ENCODE measurements around the gene MYOC.
"Not testable (repeated sequence)": the region's sequence is repeated elsewhere in the genome, so short reads cannot be mapped to it uniquely, and the experiment has no call there.

MYOC gene

DNA sequence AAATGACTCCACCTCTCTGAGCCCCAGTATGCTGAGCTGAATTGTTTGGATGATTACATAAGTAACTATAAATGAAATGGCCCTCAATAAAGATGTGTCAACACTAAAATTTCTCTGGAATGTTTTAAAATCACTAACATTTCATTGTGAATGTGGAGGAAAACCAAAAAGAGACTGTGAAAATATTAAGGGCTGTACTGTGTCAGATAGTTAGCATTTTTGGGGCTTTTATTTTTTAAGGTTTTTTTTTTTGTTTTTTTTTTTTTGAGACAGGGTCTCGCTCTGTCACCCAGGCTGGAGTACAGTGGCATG is 6.3 kb downstream of the MYOC start:
- no peak for DNase-seq

DNA sequence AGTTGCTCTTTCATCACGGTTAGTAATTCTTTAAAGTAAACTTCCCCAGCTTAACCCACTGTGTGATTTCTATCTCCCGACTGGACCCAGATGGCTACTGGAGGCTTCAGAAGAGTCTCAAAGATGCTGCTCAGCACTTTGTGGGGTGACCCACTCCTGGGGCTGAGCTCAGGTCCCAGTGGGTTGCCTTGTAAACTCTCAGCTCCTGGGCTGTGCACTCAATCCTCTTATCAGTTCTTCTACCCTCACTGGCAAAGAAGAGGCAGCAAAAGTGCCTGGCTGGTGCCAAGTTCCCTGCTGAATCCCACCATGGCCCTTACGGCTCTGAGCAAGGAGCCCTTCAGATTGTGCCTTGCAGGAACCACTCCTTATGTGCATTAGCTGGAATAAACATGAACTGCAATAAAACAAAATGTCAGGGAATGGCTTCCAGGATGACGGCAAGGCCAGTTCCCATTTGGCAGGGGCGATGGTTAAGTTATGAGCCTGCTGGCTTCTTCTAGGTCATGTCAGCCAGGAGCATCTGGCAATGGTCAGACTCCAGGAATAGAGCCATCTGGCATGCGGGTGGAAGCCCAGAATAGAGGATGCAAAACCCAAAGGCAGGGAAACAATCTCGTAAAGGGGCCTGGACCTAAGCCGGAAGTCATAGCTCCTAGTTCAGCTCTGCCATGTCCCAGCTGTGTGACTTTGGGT is 6.8 kb downstream of the MYOC start:
- peak; percentile 28 for DNase-seq

DNA sequence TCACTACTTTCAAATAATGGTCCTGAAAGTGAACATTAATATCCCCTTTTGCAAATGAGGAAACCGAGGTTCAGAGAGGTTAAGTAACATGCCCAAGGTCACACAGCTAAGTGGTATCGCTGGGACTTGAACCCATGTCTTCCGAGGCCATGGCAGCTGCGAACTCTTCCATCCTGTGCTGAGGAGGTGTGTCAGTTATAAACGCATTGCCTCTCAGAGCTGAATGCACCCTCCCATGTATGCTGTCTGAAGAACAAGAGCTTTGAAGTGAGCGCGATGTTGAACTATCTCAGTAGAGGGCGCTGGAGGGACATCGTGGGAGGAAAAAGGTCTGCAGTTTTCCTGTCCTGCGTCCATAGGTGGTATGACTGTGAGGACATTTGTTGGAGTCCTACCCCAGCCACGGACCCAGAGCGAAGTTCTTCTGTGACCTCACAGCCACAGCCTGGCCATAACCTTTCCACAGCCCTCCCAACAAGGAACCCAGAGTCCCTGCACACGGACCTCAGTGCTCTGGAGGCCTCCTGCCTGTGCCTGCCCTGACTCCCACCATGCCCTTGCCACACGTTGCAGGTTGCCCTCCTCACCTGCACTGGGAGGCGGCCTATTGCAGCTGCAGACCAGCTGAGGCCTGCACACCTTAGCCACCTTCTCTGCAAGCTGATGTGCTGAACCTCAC is 7.5 kb downstream of the MYOC start:
- DNase-seq, result peak; percentile 82

DNA sequence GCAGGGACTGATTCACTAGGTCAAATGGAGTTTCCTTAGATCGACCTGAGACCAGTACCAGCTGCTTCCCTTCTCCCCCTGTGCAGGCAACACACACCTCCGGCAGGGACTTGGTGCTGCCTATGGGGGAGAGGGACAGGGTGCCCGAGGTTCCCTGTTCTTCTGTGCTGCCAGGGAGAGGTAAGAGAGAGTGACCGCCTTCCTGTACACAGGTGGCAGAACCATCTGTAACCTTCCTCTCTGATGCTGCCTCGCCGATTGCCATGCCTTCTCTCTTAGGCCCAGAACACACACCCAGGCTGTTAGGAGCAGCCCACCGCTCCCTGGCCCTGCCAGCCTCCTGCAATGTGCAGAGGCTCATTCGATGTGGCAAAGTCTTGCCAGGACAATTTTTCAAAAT is 9.3 kb downstream of the MYOC start:
- DNase-seq, result no peak

DNA sequence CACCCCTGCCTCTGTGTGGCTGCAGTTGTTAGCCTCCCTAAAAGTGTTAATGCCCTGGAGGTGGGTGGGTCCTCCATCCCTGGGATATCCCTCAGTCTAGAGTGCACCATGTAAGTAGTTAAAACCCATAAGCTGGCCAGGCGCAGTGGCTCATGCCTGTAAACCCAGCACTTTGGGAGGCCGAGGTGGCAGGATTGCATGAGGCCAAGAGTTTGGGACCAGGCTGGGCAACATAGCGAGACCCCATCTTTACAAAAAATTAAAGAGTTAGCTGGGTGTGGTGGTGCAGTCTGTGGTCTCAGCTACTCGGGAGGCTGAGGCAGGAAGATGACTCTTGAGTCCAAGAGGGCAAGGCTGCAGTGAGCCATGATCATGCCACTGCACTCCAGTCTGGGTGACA is 10.3 kb downstream of the MYOC start:
- no peak for DNase-seq

DNA sequence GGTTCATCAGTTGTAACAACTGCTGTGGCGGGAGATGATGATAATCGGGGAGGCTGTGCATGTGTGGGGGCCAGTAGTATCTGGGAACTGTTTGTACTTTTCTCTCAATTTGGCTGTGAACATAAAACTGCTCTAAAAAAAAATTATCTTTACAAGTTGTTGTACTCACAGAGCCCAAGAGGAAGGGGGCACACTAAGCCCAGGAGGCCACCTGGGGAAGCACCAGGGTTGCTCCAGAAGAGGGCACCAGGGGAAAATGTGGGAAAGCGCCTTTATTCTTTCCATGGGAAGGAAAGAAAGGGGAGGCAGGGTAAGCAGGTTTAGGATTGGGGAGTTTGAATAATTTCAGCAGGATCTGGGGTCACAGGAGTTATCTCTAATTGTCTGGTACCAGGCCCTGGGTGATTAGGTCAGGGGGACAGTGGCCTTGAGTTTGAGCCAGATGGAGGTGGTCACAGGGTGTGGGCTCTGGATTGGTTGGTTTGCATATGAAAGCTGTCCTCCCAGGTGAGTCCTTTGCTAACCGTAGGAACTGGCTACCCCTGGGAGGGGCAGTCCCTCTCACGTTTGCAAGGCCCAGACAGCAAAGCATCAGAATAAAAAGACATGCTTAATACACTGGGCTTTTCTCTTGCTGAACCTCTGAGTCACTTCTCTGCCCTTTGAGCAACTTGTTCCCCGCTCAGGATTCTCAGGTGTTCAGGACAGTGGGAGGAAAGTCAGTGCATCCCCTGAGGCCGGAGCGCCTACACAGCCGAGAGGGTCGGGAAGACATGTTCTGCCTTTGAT is 11.2 kb downstream of the MYOC start:
- DNase-seq, result no peak

DNA sequence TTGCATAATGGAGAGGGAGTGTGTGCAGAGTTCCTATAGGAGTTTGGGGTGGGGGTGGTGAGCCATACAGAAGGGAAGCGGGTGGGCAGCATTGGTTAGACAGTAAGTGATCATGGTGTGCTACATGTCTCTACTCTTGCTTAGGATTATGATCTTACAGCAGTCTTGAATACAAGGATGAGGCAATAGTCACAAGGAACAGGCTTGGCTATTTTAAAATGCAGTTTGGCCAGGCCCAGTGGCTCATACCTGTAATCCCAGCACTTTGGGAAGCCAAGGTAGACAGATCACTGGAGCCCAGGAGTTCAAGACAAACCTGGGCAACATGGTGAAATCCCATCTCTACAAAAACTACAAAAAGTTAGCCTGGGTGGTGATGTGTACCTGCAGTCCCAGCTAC is 12.3 kb downstream of the MYOC start:
- no peak for DNase-seq

DNA sequence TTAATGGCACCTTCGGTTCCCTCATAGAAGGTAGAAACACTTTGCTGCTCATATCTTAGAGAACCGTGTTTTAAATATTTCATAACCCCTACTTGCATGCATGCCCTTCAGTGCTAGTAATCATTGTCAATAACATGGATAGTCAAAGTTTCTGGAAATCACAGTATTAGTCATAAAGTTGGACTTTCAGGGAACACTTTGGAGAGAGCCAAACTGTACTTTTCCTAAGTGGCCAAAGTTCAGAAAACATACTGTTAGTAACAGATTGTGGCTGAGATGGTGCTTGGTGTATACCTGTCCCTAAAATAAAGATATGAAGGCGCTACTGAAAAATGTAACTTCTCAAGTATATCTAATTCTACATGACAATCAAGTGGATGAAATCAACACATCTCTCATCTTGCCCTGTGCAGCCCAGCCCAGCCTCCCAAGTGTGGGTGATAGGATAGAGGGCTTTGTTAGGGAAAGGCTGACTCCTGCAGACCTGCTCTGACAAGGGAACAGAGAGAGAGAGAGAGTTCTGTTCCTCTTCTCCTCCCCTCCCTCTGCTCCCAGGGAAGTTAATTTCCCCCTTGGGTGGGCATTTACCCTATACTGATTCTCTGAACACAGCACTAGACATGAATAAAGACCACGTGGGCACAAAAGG is 14.4 kb downstream of the MYOC start:
- DNase-seq, result no peak

DNA sequence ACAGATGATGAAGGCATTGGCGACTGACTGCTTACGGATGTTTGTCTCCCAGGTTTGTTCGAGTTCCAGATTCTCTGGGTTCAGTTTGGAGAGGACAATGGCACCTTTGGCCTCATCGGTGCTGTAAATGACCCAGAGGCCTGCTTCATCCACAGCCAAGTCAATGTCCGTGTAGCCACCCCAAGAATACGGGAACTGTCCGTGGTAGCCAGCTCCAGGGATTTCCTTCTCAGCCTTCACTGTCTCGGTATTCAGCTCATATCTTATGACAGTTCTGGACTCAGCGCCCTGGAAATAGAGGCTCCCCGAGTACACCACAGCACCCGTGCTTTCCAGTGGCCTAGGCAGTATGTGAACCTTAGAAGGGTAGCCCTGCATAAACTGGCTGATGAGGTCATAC is 16.3 kb downstream of the MYOC start:
- no peak for DNase-seq

DNA sequence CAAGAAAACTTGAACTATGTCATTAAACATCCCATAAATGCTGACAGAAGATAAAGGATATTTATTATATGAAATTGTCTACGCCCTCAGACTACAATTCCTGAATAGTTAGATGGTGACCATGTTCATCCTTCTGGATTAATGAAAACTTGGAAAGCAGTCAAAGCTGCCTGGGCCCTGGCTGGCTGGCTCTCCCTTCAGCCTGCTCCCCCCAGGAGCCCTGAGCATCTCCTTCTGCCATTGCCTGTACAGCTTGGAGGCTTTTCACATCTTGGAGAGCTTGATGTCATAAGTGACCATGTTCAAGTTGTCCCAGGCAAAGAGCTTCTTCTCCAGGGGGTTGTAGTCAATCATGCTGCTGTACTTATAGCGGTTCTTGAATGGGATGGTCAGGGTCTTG is 16.8 kb downstream of the MYOC start:
- DNase-seq, result no peak

DNA sequence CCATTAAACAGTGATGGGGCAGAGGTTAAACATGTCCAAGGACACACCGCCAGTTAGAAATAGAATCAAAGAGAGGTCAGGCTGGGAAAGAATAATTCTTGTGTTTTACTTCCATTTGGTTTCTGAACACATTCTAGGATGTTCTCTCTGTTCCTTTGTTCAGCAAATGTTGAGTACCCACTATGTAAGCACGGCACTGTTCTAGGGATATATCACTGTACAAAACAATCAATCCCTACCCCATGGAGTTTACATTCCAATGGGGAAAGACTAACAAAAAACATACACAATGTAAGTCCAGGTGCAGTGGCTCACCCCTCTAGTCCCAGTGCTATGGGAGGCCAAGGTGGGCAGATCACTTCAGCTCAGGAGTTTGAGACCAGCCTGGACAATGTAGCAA is 24.3 kb downstream of the MYOC start:
- no peak for DNase-seq

DNA sequence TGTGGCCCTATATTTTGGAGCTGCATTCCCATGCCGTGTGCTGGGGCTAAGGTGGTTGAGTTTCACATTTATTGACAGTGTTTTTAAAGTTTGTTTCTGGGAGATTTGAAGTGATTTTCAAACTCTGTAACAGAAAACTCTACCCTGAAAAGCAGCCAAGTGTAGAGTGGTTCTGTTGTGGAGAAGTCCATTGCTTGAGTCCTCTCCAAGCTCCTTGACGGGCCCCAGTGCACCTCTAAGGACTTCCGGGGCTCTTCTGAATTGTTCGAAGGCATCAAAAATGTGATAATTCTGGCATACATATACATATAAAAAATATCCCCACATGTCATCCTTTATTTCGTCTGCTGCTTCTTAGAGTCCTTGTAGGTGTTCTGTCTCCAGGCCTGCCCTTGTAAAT is 25.5 kb downstream of the MYOC start:
- no peak for DNase-seq

DNA sequence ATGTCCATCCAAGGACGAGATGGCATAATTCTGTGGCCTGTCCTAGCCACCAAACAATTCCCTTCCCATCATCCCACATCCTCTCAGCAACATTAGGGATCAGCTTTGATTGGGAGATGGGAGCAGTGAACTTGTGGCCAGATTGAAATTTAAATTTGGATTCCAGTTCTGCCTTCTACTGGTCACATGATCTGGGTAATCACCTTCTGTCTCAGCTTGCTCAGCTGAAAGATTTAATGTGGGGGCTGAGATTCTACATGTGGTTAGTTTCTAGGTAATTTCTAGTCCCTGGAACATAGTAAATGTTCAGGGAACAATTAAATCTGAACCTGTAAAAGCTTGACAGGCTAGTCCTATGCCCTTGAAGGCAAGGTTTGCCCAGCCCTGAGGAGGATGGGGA is 27.3 kb downstream of the MYOC start:
- DNase-seq, result no peak

DNA sequence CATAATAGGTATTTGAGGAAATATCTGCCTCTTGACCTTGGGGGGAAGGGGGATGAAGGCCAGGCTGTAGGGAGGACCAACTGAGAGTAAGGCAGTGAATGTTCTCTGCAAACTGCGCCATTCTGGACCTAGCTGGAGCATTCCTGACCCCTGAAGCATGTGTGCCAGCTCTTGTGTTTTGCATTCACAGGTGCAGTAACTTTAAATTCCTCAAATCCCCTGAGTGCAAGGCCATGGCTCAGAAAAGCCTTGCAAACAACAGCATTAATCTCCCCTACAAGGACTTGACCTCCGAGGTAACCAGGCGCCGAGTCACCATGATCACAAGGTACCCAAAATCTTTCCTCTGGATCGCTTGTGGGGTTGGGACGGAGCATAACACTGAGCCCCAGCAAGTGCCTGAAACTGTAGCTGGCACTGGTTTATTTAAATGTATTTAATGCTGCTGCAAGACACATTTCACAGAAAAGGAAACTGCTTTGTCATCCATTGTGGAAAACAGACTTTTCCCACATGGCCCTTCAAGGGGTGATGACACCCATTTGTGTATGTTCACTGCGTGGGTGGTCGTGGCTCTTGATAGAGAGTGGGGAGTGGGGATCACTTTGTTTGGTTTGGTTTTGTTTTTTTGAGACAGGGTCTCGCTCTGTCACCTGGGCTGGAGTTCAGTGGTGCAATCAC is 28.7 kb downstream of the MYOC start:
- no peak for DNase-seq

DNA sequence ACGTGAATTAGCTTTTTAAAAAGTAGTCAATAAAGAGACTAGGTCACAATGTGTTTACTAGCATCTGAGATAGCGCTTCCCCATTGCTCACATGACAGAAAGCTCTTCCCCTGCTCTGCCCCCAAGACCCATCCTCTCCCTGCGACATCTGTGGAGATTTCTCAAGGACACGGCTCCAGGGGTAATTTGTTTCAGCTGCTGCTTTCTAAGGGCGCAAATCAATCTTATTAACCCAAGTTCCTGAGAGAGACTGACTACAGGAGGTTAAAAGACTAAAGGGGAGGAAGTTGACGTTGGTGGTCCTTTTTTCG is 30.4 kb downstream of the MYOC start, which contains the start of gene MYOCOS:
Gene MYOCOS, plus strand, starts transcription at position 92 of the 311 bp plus-strand sequence. CDS start 1,641 bp downstream, outside the sequence.
- DNase-seq, result no peak

DNA sequence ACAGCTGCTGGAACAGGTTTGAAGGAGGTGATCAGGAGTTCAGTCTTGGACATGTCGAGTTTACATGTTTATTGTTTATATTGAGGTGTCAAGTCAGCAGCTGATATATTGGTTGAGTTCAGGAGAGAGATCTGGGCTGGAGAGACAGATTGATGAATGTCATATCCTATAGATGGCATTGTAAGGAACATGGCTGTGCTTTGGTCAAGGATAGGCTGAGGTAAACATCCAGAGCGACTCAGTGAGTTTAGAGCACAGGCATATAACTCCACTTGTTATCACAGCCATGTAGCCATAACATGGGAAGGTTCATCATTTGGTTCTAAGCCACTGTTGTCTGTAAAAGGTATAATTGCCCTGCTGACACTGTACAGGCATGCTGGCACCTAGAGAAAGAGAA is 35.9 kb downstream of the MYOC start:
- no peak for DNase-seq

DNA sequence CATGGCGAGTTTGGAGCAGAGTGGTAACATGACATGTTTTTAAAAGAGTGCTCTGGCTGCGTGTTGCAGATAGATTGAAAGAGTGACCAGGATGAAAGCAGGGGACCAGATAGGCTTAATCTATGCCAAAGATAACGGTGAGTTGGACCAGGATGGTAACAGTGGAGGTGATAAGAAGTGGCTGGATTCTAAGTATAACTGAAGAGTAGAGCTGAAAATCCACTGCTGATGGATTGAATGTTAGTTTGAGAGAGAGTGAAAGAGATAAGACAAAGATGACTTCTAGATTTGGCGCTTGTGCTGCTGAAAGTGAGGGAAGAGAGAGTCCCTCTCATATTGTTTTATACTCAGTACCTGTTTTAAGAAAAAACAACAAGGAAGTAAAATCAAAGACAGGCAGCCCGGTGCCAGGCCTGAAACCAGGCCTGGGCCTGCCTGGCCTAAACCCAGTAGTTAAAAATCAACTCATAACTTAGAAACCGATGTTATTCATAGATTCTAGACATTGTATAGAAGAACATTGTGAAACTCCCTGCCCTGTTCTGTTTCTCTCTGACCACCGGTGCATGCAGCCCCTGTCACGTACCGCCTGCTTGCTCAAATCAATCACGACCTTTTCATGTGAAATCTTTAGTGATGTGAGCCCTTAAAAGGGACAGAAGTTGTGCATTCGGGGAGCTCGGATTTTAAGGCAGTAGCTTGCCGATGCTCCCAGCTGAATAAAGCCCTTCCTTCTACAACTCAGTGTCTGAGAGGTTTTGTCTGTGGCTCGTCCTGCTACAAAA is 37.2 kb downstream of the MYOC start:
- DNase-seq, result not testable (repeated sequence)

DNA sequence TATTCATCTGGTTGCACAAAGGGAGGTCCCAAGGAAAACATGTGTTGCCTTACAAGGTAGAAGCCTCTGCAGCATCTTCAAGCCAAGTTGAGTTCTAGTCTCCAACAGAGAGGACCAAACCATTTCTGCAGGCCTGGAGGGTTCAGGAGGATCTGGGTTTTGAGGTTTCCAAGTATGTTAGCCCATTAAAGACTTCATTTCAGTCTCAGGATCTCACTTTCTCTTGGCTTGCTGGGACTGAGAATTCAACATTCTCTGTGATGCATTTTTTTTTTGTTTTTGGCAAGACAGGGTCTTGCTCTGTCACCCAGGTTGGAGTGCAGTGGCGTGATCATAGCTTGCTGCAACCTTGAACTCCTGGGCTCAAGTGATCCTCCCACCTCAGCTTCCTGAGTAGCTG is 39.2 kb downstream of the MYOC start:
- DNase-seq, result no peak

DNA sequence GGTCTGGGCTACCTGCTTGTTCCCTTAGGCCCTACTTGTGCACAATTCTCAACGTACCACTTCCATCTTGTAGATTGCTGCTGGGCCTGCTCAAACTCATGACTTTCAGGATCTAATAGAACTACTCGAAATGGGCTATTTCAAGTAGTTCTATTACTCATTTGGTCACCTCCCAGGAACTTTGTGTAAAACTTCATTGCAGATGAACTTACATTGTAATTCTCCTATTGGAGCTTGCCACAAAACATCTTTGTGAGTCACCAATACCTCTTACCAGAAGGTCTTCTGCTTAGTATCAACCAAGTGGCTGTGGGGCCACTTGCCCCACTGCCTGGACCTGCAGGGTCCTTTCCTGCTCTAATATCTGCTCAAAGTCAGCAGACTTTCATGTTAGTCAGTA is 41.2 kb downstream of the MYOC start:
- no peak for DNase-seq

DNA sequence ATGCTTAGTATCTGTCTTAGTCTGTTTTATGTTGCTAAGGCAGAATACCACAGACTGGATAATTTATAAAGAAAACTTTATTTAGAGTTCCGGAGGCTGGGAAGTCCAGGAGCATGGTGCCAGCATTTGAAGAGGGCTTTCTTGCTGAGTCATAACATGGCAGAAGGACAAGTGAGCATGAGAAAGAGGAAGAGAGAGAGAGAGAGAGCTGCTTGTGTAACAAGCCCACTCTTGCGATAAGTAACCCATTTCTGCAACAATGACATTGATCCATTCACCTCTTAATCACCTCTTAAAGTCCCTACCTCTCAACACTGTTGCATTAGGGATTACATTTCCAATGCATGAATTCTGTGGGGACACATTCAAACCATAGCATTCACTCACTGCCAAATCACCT is 42.1 kb downstream of the MYOC start:
- no peak for DNase-seq

DNA sequence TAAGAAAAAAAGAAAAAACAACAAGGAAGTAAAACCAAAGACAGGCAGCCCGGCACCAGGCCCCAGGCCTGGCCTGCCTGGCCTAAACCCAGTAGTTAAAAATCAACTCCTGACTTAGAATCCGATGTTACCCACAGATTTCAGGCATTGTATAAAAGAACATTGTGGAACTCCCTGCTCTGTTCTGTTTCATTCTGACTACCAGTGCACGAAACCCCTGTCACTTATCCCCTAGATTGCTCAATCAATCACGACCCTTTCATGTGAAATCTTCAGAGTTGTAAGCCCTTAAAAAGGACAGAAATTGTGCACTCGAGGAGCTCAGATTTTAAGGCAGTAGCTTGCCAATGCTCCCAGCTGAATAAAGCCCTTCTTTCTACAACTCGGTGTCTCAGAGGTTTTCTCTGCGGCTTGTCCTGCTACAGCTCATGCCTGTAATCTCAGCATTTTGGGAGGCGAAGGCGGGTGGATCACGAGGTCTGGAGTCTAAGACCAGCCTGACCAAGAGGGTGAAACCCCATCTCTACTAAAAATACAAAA is 46.0 kb downstream of the MYOC start:
- no peak for DNase-seq

DNA sequence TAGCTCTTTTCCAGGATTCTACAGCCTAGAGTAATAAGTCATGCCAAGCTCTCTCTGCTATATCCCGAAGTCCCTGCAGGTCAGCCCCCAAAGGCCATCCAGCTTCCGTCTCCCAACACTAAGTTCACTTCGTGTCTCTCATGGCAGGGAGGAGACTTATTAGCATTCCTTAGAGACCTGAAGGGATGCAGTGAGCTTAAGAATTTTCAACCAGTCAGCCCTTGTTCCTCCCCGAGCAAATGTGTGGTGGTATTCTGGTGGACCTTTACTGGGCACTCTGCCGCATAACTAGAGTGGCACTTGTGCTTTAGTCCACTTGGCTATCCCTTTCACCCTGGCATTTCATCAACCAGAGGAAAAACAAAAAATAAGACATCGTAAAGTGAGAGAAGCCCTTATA is 49.4 kb downstream of the MYOC start:
- DNase-seq, result not testable (repeated sequence)

All from fibroblast of skin of right quadriceps (primary cell).